ENCODE results near the gene SPO11.

SPO11 gene

GRCh38 chr20:57379263-57379647, 49.7 kb downstream of the SPO11 start:
- H3K4me1 ChIP-seq (ENCODE audit: control insufficient read depth in 2 of 2, insufficient read depth in 1 of 2, low read depth in 1 of 2, low read length in 2 of 2): no peaks in the 10 kb centered on the region
- H3K23ac ChIP-seq (ENCODE audit: low read depth, low read length, poor library complexity): no peak overlapping the region
- no peak overlapping the region for H2BK120ac ChIP-seq (ENCODE audit: low read depth, low read length)
- no peak overlapping the region for H2BK5ac ChIP-seq (ENCODE audit: low read length)
- no peak overlapping the region for H3K4me2 ChIP-seq (ENCODE audit: insufficient read depth, low read length, poor library complexity, severe bottlenecking)
- H2BK12ac ChIP-seq (ENCODE audit: low read length): no peak overlapping the region
- H3K4me3 ChIP-seq (ENCODE audit: low read length in 2 of 2): no peak overlapping the region
- DNase-seq (ENCODE audit: low spot score): no peak
- no peak overlapping the region for H4K91ac ChIP-seq (ENCODE audit: low read depth, low read length, poor library complexity)
- peaks cover 32 to 67% of the 10 kb centered on the region in 2 donors for H3K36me3 ChIP-seq (replicated peaks in 1 of 2; ENCODE audit: control insufficient read depth in 2 of 2, insufficient read depth in 2 of 2, low read length in 2 of 2)
- H2AFZ ChIP-seq (ENCODE audit: low read length): no peak overlapping the region
- H3K27ac ChIP-seq (replicated peaks; ENCODE audit: low read length): no peak overlapping the region
- H3K14ac ChIP-seq (ENCODE audit: low read length): no peak overlapping the region
- H2AK5ac ChIP-seq (ENCODE audit: low read depth, low read length): no peak overlapping the region
- no peak overlapping the region for H3K9ac ChIP-seq (ENCODE audit: low read depth, low read length, poor library complexity)
- H4K8ac ChIP-seq (ENCODE audit: low read depth, low read length): no peak overlapping the region
- no CpG with 5 or more reads among the region's 5 CpGs for WGBS, 2 donors (ENCODE audit: extremely low coverage in 2 of 2, insufficient read length in 2 of 2, insufficient replicate concordance in 1 of 2)
- no peak overlapping the region for H3K18ac ChIP-seq (ENCODE audit: low read length)
- no peaks in the 10 kb centered on the region for H3K9me3 ChIP-seq (replicated peaks in 1 of 2; ENCODE audit: control insufficient read depth in 2 of 2, insufficient read depth in 1 of 2, low read depth in 1 of 2, low read length in 2 of 2)
- H3K27me3 ChIP-seq (ENCODE audit: control insufficient read depth in 3 of 3, insufficient read depth in 3 of 3, low read depth in 1 of 3, low read length in 3 of 3): no peaks in the 10 kb centered on the region
- H3K4ac ChIP-seq (ENCODE audit: low read length): no peak overlapping the region
- no peak overlapping the region for H2BK15ac ChIP-seq (ENCODE audit: low read length)
- H3K79me1 ChIP-seq (ENCODE audit: low read depth, low read length): no peaks in the 10 kb centered on the region

- Histone ChIP-seq H3K36me3 (replicated peaks in 1 of 2; ENCODE audit: control insufficient read depth in 2 of 2, insufficient read depth in 2 of 2, low read length in 2 of 2) (peaks cover 26 to 60% of the 10 kb centered on the region in 2 donors), H2BK15ac (ENCODE audit: low read length) (no peak overlapping the region), H2BK12ac (ENCODE audit: low read length) (no peak overlapping the region), H3K23ac (ENCODE audit: low read depth, low read length, poor library complexity) (no peak overlapping the region), H3K27ac (replicated peaks; ENCODE audit: low read length) (no peak overlapping the region), H3K9ac (ENCODE audit: low read depth, low read length, poor library complexity) (no peak overlapping the region), H3K14ac (ENCODE audit: low read length) (no peak overlapping the region), H2BK5ac (ENCODE audit: low read length) (no peak overlapping the region), H3K4ac (ENCODE audit: low read length) (no peak overlapping the region), H4K8ac (ENCODE audit: low read depth, low read length) (no peak overlapping the region), H4K91ac (ENCODE audit: low read depth, low read length, poor library complexity) (no peak overlapping the region), H3K9me3 (replicated peaks in 1 of 2; ENCODE audit: control insufficient read depth in 2 of 2, insufficient read depth in 1 of 2, low read depth in 1 of 2, low read length in 2 of 2) (no peaks in the 10 kb centered on the region), H3K79me1 (ENCODE audit: low read depth, low read length) (no peaks in the 10 kb centered on the region), H2AFZ (ENCODE audit: low read length) (no peak overlapping the region), H3K4me2 (ENCODE audit: insufficient read depth, low read length, poor library complexity, severe bottlenecking) (no peak overlapping the region), H3K4me1 (ENCODE audit: control insufficient read depth in 2 of 2, insufficient read depth in 1 of 2, low read depth in 1 of 2, low read length in 2 of 2) (no peaks in the 10 kb centered on the region), H3K27me3 (ENCODE audit: control insufficient read depth in 3 of 3, insufficient read depth in 3 of 3, low read depth in 1 of 3, low read length in 3 of 3) (no peaks in the 10 kb centered on the region), H2BK120ac (ENCODE audit: low read depth, low read length) (no peak overlapping the region), H2AK5ac (ENCODE audit: low read depth, low read length) (no peak overlapping the region), H3K18ac (ENCODE audit: low read length) (no peak overlapping the region), H3K4me3 (ENCODE audit: low read length in 2 of 2) (no peak overlapping the region)
- no CpG with 5 or more reads among the region's 10 CpGs for WGBS, 2 donors (ENCODE audit: extremely low coverage in 2 of 2, insufficient read length in 2 of 2, insufficient replicate concordance in 1 of 2)
- no peak for DNase-seq (ENCODE audit: low spot score)
Measured at GRCh38 chr20:57380081-57380750, 50.6 kb downstream of the SPO11 start.

- DNase-seq (ENCODE audit: low spot score): peak; percentile 73
- no peaks in the 10 kb centered on the region for H3K4me1 ChIP-seq (ENCODE audit: control insufficient read depth in 2 of 2, insufficient read depth in 1 of 2, low read depth in 1 of 2, low read length in 2 of 2)
- H4K91ac ChIP-seq (ENCODE audit: low read depth, low read length, poor library complexity): no peak overlapping the region
- H3K18ac ChIP-seq (ENCODE audit: low read length): no peak overlapping the region
- H3K9ac ChIP-seq (ENCODE audit: low read depth, low read length, poor library complexity): no peak overlapping the region
- no peaks in the 10 kb centered on the region for H3K79me1 ChIP-seq (ENCODE audit: low read depth, low read length)
- H2BK15ac ChIP-seq (ENCODE audit: low read length): no peak overlapping the region
- no peak overlapping the region for H3K4me3 ChIP-seq (ENCODE audit: low read length in 2 of 2)
- no peak overlapping the region for H2BK120ac ChIP-seq (ENCODE audit: low read depth, low read length)
- no peak overlapping the region for H3K27ac ChIP-seq (replicated peaks; ENCODE audit: low read length)
- H3K14ac ChIP-seq (ENCODE audit: low read length): no peak overlapping the region
- peaks cover 17 to 43% of the 10 kb centered on the region in 2 donors for H3K36me3 ChIP-seq (replicated peaks in 1 of 2; ENCODE audit: control insufficient read depth in 2 of 2, insufficient read depth in 2 of 2, low read length in 2 of 2)
- no peak overlapping the region for H3K4ac ChIP-seq (ENCODE audit: low read length)
- no peak overlapping the region for H2BK12ac ChIP-seq (ENCODE audit: low read length)
- H2BK5ac ChIP-seq (ENCODE audit: low read length): no peak overlapping the region
- no peak overlapping the region for H4K8ac ChIP-seq (ENCODE audit: low read depth, low read length)
- no peak overlapping the region for H2AFZ ChIP-seq (ENCODE audit: low read length)
- no CpG with 5 or more reads among the region's 20 CpGs for WGBS, 2 donors (ENCODE audit: extremely low coverage in 2 of 2, insufficient read length in 2 of 2, insufficient replicate concordance in 1 of 2)
- H3K9me3 ChIP-seq (replicated peaks in 1 of 2; ENCODE audit: control insufficient read depth in 2 of 2, insufficient read depth in 1 of 2, low read depth in 1 of 2, low read length in 2 of 2): no peaks in the 10 kb centered on the region
- H2AK5ac ChIP-seq (ENCODE audit: low read depth, low read length): no peak overlapping the region
- no peaks in the 10 kb centered on the region for H3K27me3 ChIP-seq (ENCODE audit: control insufficient read depth in 3 of 3, insufficient read depth in 3 of 3, low read depth in 1 of 3, low read length in 3 of 3)
- no peak overlapping the region for H3K4me2 ChIP-seq (ENCODE audit: insufficient read depth, low read length, poor library complexity, severe bottlenecking)
- H3K23ac ChIP-seq (ENCODE audit: low read depth, low read length, poor library complexity): no peak overlapping the region
Measured at GRCh38 chr20:57381596-57382503, 52.2 kb downstream of the SPO11 start.

GRCh38 chr20:57382516-57382915, 52.9 kb downstream of the SPO11 start:
- H3K18ac ChIP-seq (ENCODE audit: low read length): no peak overlapping the region
- no peaks in the 10 kb centered on the region for H3K79me1 ChIP-seq (ENCODE audit: low read depth, low read length)
- H3K27me3 ChIP-seq (ENCODE audit: control insufficient read depth in 3 of 3, insufficient read depth in 3 of 3, low read depth in 1 of 3, low read length in 3 of 3): no peaks in the 10 kb centered on the region
- no peak overlapping the region for H2BK15ac ChIP-seq (ENCODE audit: low read length)
- H2AFZ ChIP-seq (ENCODE audit: low read length): no peak overlapping the region
- no peak overlapping the region for H2AK5ac ChIP-seq (ENCODE audit: low read depth, low read length)
- no peak overlapping the region for H3K14ac ChIP-seq (ENCODE audit: low read length)
- no peaks in the 10 kb centered on the region for H3K9me3 ChIP-seq (replicated peaks in 1 of 2; ENCODE audit: control insufficient read depth in 2 of 2, insufficient read depth in 1 of 2, low read depth in 1 of 2, low read length in 2 of 2)
- H2BK12ac ChIP-seq (ENCODE audit: low read length): no peak overlapping the region
- H4K8ac ChIP-seq (ENCODE audit: low read depth, low read length): no peak overlapping the region
- peaks cover 12 to 37% of the 10 kb centered on the region in 2 donors for H3K36me3 ChIP-seq (replicated peaks in 1 of 2; ENCODE audit: control insufficient read depth in 2 of 2, insufficient read depth in 2 of 2, low read length in 2 of 2)
- no peak overlapping the region for H4K91ac ChIP-seq (ENCODE audit: low read depth, low read length, poor library complexity)
- H3K27ac ChIP-seq (replicated peaks; ENCODE audit: low read length): no peak overlapping the region
- no peak overlapping the region for H3K4me3 ChIP-seq (ENCODE audit: low read length in 2 of 2)
- H3K23ac ChIP-seq (ENCODE audit: low read depth, low read length, poor library complexity): no peak overlapping the region
- H3K4me2 ChIP-seq (ENCODE audit: insufficient read depth, low read length, poor library complexity, severe bottlenecking): no peak overlapping the region
- no CpG with 5 or more reads among the region's 5 CpGs for WGBS, 2 donors (ENCODE audit: extremely low coverage in 2 of 2, insufficient read length in 2 of 2, insufficient replicate concordance in 1 of 2)
- H2BK5ac ChIP-seq (ENCODE audit: low read length): no peak overlapping the region
- no peak for DNase-seq (ENCODE audit: low spot score)
- H3K4ac ChIP-seq (ENCODE audit: low read length): no peak overlapping the region
- no peak overlapping the region for H3K9ac ChIP-seq (ENCODE audit: low read depth, low read length, poor library complexity)
- no peak overlapping the region for H2BK120ac ChIP-seq (ENCODE audit: low read depth, low read length)
- H3K4me1 ChIP-seq (ENCODE audit: control insufficient read depth in 2 of 2, insufficient read depth in 1 of 2, low read depth in 1 of 2, low read length in 2 of 2): no peaks in the 10 kb centered on the region
